SK-N-SH treated with all-trans-retinoic acid at 6 μM for 48 hours (cell line): ENCODE data around the gene GNA12.
"Not testable (repeated sequence)": the region's sequence is repeated elsewhere in the genome, so short reads cannot be mapped to it uniquely, and the experiment has no call there.

Experiments used
- ATAC-seq: fragments of 200-7000 bp; cut with Tn5 transposase; 3 replicates; pipeline ENCODE4 v1.9.1; 2020; ENCODE audit warnings: mild to moderate bottlenecking, moderate library complexity
- CSDC2 ChIP-seq: fragments of 250-450 bp; sonication (Bioruptor Pico); IDR thresholded peaks from 2 replicates; pipeline ENCODE4 v1.5.0; 2020; ENCODE audit warnings: mild to moderate bottlenecking, moderate library complexity
- CSRNP3 ChIP-seq: fragments of 250-450 bp; sonication (Bioruptor Pico); IDR thresholded peaks from 2 replicates; pipeline ENCODE4 v1.5.1; 2021; ENCODE audit warnings: mild to moderate bottlenecking, moderate library complexity
- ESRRG ChIP-seq: fragments of 250-450 bp; sonication (Bioruptor Pico); IDR thresholded peaks from 2 replicates; pipeline ENCODE4 v1.6.1; 2021; ENCODE audit warnings: mild to moderate bottlenecking
- GLIS3 ChIP-seq: fragments of 250-450 bp; sonication (Bioruptor Pico); IDR thresholded peaks from 2 replicates; pipeline ENCODE4 v1.5.0; 2020; ENCODE audit warnings: mild to moderate bottlenecking, moderate library complexity
- PATZ1 ChIP-seq: fragments of 250-450 bp; sonication (Bioruptor Pico); IDR thresholded peaks from 2 replicates; pipeline ENCODE4 v1.8.0; 2020; ENCODE audit warnings: mild to moderate bottlenecking, moderate library complexity, borderline replicate concordance
- RARB ChIP-seq: fragments of 250-450 bp; sonication (Bioruptor Pico); IDR thresholded peaks from 2 replicates; pipeline ENCODE4 v1.8.0; 2021; ENCODE audit warnings: mild to moderate bottlenecking, moderate library complexity
- SNAI2 ChIP-seq: fragments of 250-450 bp; sonication (Bioruptor Pico); IDR thresholded peaks from 2 replicates; pipeline ENCODE4 v1.5.0; 2020; ENCODE audit warnings: mild to moderate bottlenecking, moderate library complexity
- TCF4 ChIP-seq: fragments of 250-450 bp; sonication (Bioruptor Pico); IDR thresholded peaks from 2 replicates; pipeline ENCODE4 v1.8.0; 2021; ENCODE audit warnings: mild to moderate bottlenecking, moderate library complexity, borderline replicate concordance
- TSHZ2 ChIP-seq: fragments of 250-450 bp; sonication (Bioruptor Pico); IDR thresholded peaks from 2 replicates; pipeline ENCODE4 v1.5.0; 2020; ENCODE audit warnings: mild to moderate bottlenecking, moderate library complexity
- ZC3H10 ChIP-seq: fragments of 250-450 bp; sonication (Bioruptor Pico); IDR thresholded peaks from 2 replicates; pipeline ENCODE4 v1.5.1; 2021; ENCODE audit warnings: mild to moderate bottlenecking, moderate library complexity
- ZFP30 ChIP-seq: fragments of 450-650 bp; formaldehyde crosslinking; IDR thresholded peaks from 2 replicates; pipeline ENCODE4 v1.5.0; 2022; ENCODE audit warnings: mild to moderate bottlenecking, moderate library complexity
- ZNF565 ChIP-seq: fragments of 450-650 bp; formaldehyde crosslinking; conservative IDR thresholded peaks from 2 replicates; pipeline ENCODE4 v1.5.0; 2020; ENCODE audit warnings: low read depth, mild to moderate bottlenecking, moderate library complexity
- ZNF70 ChIP-seq: fragments of 450-650 bp; formaldehyde crosslinking; IDR thresholded peaks from 2 replicates; pipeline ENCODE4 v1.5.0; 2020; ENCODE audit warnings: mild to moderate bottlenecking, moderate library complexity
- ZNF8 ChIP-seq: fragments of 450-650 bp; formaldehyde crosslinking; IDR thresholded peaks from 2 replicates; pipeline ENCODE4 v1.5.0; 2020; ENCODE audit warnings: mild to moderate bottlenecking, moderate library complexity

Gene GNA12

GRCh38 chr7:2743523-2744185, 100.5 kb downstream of the GNA12 start:
- not testable (repeated sequence) for ATAC-seq

GRCh38 chr7:2738766-2739549, 105.2 kb downstream of the GNA12 start:
- no peak for ATAC-seq
- TF ChIP-seq ZNF70 (CRISPR knock-in tag) (no peak), RARB (CRISPR knock-in tag) (no peak), TSHZ2 (CRISPR knock-in tag) (no peak), PATZ1 (CRISPR knock-in tag) (no peak), ZFP30 (no peak), ZC3H10 (CRISPR knock-in tag) (no peak), TCF4 (CRISPR knock-in tag) (no peak), SNAI2 (CRISPR knock-in tag) (no peak), ZNF8 (CRISPR knock-in tag) (no peak), GLIS3 (CRISPR knock-in tag) (no peak)

GRCh38 chr7:2737771-2738540, 106.2 kb downstream of the GNA12 start:
- TF ChIP-seq CSDC2 (CRISPR knock-in tag) (no peak), ESRRG (CRISPR knock-in tag) (no peak), PATZ1 (CRISPR knock-in tag) (no peak), GLIS3 (CRISPR knock-in tag) (no peak), CSRNP3 (CRISPR knock-in tag) (no peak), ZNF8 (CRISPR knock-in tag) (no peak)
- TF ChIP-seq, all 23 proteins: peak for 0
- ATAC-seq, result no peak

- ATAC-seq, result not testable (repeated sequence)
Measured at GRCh38 chr7:2737005-2737743, 106.9 kb downstream of the GNA12 start.

GRCh38 chr7:2736411-2736914, 107.6 kb downstream of the GNA12 start:
- ATAC-seq, result no peak
- TF ChIP-seq TSHZ2 (CRISPR knock-in tag), result no peak
- no peak for TF ChIP-seq PATZ1 (CRISPR knock-in tag)
- TF ChIP-seq TCF4 (CRISPR knock-in tag), result no peak
- TF ChIP-seq ZNF565, result no peak
- no peak for TF ChIP-seq CSRNP3 (CRISPR knock-in tag)
